Tibial artery (tissue), 4 donors: ENCODE measurements around the gene NEFH.

Experiments
- DNase-seq, 2 donors: peaks; one replicate each; pipeline ENCODE4 v3.0.0-alpha.2; 2019
- H3K27ac ChIP-seq, 2 donors: fragments of 200-600 bp; sonication (generic) in 1 of 2; 1 replicate in 1 of 2; 2 replicates in 1 of 2; pipeline ENCODE4 v1.5.1; 2018 to 2019; ENCODE audit warnings: mild to moderate bottlenecking in 1 of 2
- H3K27me3 ChIP-seq, 2 donors: fragments of 200-600 bp; sonication (generic) in 1 of 2; one replicate each; pipeline versions ENCODE4 v1.5.1 to v1.6.0; 2016 to 2019
- H3K36me3 ChIP-seq, 3 donors: fragments of 200-600 bp; sonication (generic) in 2 of 3; one replicate each; pipeline ENCODE4 v1.5.1; 2016 to 2019; ENCODE audit warnings: mild to moderate bottlenecking in 2 of 3
- H3K4me1 ChIP-seq, 4 donors: fragments of 200-600 bp; sonication (generic) in 2 of 4; 1 replicate in 3 of 4; 2 replicates in 1 of 4; pipeline ENCODE4 v1.5.1; 2016 to 2019
- H3K4me3 ChIP-seq, 2 donors: fragments of 200-600 bp; sonication (generic) in 1 of 2; 1 replicate in 1 of 2; 2 replicates in 1 of 2; pipeline ENCODE4 v1.5.1; 2018 to 2019; ENCODE audit warnings: mild to moderate bottlenecking in 2 of 2
- H3K9me3 ChIP-seq, 3 donors: fragments of 200-600 bp; sonication (generic) in 1 of 3; one replicate each; pipeline ENCODE4 v1.5.1; 2016 to 2019
- intact Hi-C: fragments of 100-400 bp; cut with DNase I; formaldehyde crosslinking; loops from one replicate; pipeline ENCODE4 v1.15.0; 2023; ENCODE audit warnings: low total_unique reads
- TF ChIP-seq, protein P1 (sequence below), 2 experiments: fragments of 200-600 bp in 1 of 2; fragments of 450-650 bp in 1 of 2; IDR thresholded peaks; one replicate each; pipeline ENCODE4 v1.5.1; 2017 to 2019; ENCODE audit warnings: antibody characterized with exemption in 2 of 2, mild to moderate bottlenecking in 1 of 2, moderate library complexity in 1 of 2

The NEFH gene

GRCh38 chr22:29463629-29464028 is 16.4 kb upstream of the NEFH start:
- TF ChIP-seq, protein P1, sequence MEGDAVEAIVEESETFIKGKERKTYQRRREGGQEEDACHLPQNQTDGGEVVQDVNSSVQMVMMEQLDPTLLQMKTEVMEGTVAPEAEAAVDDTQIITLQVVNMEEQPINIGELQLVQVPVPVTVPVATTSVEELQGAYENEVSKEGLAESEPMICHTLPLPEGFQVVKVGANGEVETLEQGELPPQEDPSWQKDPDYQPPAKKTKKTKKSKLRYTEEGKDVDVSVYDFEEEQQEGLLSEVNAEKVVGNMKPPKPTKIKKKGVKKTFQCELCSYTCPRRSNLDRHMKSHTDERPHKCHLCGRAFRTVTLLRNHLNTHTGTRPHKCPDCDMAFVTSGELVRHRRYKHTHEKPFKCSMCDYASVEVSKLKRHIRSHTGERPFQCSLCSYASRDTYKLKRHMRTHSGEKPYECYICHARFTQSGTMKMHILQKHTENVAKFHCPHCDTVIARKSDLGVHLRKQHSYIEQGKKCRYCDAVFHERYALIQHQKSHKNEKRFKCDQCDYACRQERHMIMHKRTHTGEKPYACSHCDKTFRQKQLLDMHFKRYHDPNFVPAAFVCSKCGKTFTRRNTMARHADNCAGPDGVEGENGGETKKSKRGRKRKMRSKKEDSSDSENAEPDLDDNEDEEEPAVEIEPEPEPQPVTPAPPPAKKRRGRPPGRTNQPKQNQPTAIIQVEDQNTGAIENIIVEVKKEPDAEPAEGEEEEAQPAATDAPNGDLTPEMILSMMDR (IDR thresholded peaks at IDR 0.05): no peak
- no peaks in the 10 kb centered on the region for H3K9me3 ChIP-seq
- H3K4me3 ChIP-seq: no peak overlapping the region
- DNase-seq: no peak
- H3K36me3 ChIP-seq: no peaks in the 10 kb centered on the region
- intact Hi-C loops: no loop called here
- no peak overlapping the region for H3K27ac ChIP-seq
- peaks cover 0 to 10% of the 10 kb centered on the region in 2 donors for H3K27me3 ChIP-seq
- no peaks in the 10 kb centered on the region for H3K4me1 ChIP-seq

- H3K36me3 ChIP-seq: no peaks in the 10 kb centered on the region
- intact Hi-C loops: no loop called here
- no peak overlapping the region for H3K4me3 ChIP-seq
- TF ChIP-seq, protein P1 (IDR thresholded peaks at IDR 0.05): no peak
- H3K27ac ChIP-seq: no peak overlapping the region
- H3K27me3 ChIP-seq: peaks cover 0 to 15% of the 10 kb centered on the region in 2 donors
- DNase-seq: no peak
- no peaks in the 10 kb centered on the region for H3K4me1 ChIP-seq
- no peaks in the 10 kb centered on the region for H3K9me3 ChIP-seq
Observed at GRCh38 chr22:29464581-29464980, 15.4 kb upstream of the NEFH start.

DNA sequence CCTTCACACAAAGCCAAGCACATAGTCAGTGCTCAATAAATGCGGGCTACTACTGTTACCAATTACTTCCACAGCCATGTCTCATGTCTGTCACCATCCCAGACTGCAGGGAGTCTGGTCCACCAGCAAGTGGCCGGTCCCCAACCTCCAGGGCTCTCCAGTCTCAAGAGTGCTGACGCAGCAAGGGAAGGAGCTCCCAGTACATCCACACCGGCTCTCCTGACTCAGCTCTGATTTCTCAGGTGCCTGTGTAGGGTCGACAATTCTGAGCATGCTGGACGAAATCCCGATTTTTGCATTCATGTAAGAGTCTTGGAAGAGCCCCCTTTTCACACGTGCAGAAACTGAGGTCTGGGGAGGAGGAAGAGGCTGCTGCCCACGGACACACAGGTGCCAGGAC is 10.3 kb upstream of the NEFH start:
- intact Hi-C loops: no loop called here
- H3K27ac ChIP-seq: no peak overlapping the region
- H3K36me3 ChIP-seq: no peaks in the 10 kb centered on the region
- TF ChIP-seq, protein P1 (IDR thresholded peaks at IDR 0.05): no peak
- H3K9me3 ChIP-seq: no peaks in the 10 kb centered on the region
- H3K4me3 ChIP-seq: no peak overlapping the region
- DNase-seq: no peak
- H3K27me3 ChIP-seq: peaks cover 0 to 47% of the 10 kb centered on the region in 2 donors
- peaks cover 0 to 12% (median 6%) of the 10 kb centered on the region in 4 donors for H3K4me1 ChIP-seq

GRCh38 chr22:29470159-29470855 is 9.7 kb upstream of the NEFH start:
- DNase-seq: no peak
- intact Hi-C loops: no loop called here

DNA sequence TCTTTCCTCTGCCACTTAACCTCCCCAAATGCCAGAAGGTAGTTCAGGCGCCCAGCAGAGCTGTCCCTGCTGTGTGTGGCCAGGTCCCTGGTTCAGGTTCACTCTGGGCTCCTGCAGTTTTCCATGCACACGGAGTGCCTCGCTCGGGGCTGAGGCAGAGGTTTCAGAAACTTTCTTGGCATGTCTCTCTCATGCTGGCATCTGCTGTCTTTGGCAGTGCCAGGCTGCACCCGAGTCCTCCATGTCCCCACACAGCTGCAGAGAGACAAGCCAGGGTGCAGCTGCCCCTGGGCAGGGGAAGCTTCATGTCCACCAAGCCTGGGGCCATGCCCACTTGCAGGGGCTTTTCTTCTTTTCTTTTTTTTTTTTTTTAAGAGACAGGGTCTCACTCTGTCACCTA is 7.0 kb upstream of the NEFH start:
- Histone ChIP-seq H3K9me3 (no peaks in the 10 kb centered on the region), H3K36me3 (no peaks in the 10 kb centered on the region), H3K4me3 (no peak overlapping the region), H3K4me1 (peaks cover 0 to 12% (median 6%) of the 10 kb centered on the region in 4 donors), H3K27ac (no peak overlapping the region), H3K27me3 (peaks cover 0 to 66% of the 10 kb centered on the region in 2 donors)
- no peak for DNase-seq
- TF ChIP-seq, protein P1 (IDR thresholded peaks at IDR 0.05): no peak
- intact Hi-C loops: no loop called here

More at GRCh38 chr22:29470159-29470855, 9.7 kb upstream of the NEFH start:
- Histone ChIP-seq H3K36me3 (no peaks in the 10 kb centered on the region), H3K27ac (no peak overlapping the region), H3K4me3 (peak overlapping the region in 1 of 2 donors; percentile 33), H3K9me3 (no peaks in the 10 kb centered on the region), H3K4me1 (peaks cover 0 to 12% (median 6%) of the 10 kb centered on the region in 4 donors), H3K27me3 (peaks cover 0 to 50% of the 10 kb centered on the region in 2 donors)
- TF ChIP-seq, protein P1 (IDR thresholded peaks at IDR 0.05): peak; percentile 39 to 54
